ENCODE data around the gene ALAD. TPM values are rescaled to one million over a fixed set of nuclear protein-coding genes. Genes with fewer than 3 reads are reported as not detected.
"Not testable (repeated sequence)": the region's sequence is repeated elsewhere in the genome, so short reads cannot be mapped to it uniquely, and the experiment has no call there.

The ALAD gene
- polyA plus RNA-seq (2012; ENCODE audit: missing spikeins): 15.1 TPM

DNA sequence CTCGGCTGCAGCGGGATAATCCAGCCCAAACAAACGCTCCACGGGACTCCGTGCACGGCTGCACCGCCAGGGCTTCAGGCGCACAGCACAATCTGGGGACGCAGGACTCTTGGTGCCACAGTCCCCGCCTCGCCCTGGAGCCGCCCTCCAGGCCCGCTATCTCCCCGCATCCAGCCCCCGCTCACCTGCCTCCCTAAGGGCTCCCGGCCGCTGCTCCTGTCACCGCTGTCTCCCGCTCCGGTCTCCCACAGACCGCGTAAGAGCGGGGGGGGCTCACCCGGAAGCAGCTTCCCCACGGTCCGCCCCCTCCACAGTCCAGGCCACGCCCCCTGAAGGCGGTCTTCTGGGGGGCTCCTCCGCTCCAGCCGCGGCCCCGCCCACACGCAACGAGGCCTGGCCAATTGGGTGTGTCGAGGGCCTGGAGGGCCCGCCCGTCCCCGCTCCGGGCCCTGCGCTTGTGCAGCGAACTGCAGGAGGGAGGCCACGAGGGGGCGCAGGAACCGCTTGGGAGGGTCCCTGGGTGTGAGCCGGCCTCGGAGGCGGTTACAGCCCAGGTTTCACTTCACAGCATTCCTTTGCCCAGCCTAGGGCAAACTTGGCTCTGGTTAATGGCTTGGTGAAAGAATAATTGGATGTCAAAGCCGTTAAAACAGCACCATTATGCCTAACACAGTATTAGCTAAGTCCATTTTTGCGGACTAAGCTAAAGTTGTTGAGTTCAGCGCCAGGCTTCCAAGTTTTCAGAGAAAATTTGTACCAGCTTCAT lies at the start of gene ALAD:
TSS of gene ALAD (minus strand) at position 258 of the 766 bp plus-strand sequence. CDS start 7,725 bp downstream, outside the sequence.
- peak; percentile 99 for DNase-seq (ENCODE audit: insufficient read length)
- FAIRE-seq: peak; percentile 95
- TF ChIP-seq POLR2AphosphoS5 (IDR thresholded peaks at IDR 0.05; ENCODE audit: low read depth, low read length) (peak; percentile 47; the same call in 1 of the 2 replicates), POLR2A (IDR thresholded peaks at IDR 0.05; ENCODE audit: low read depth, low read length) (peak; percentile 65; the same call in 1 of the 2 replicates), TAF1 (IDR thresholded peaks at IDR 0.05; ENCODE audit: borderline replicate concordance, low read depth, low read length) (no peak)

DNA sequence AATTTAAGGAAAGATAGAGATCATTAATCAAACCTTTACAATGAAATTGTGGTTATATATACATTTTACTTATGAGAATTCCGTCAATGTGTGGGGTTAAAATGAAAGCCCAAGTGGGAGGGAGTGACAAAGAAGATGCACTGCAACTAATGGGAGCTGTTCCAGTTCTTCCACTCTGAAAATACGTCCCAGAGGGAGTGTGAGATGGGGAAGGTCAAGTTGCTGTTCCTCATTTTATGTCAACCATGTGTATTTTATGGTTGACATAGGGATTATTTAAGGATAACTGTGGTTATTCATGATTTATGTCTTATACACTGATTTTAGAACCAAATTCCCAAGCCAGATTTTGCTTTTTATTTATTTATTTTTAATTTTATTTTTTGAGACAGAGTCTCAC lies 48.3 kb upstream of the ALAD start:
- DNase-seq (ENCODE audit: insufficient read length): no peak
- TF ChIP-seq POLR2A (IDR thresholded peaks at IDR 0.05; ENCODE audit: low read depth, low read length) (no peak), TAF1 (IDR thresholded peaks at IDR 0.05; ENCODE audit: borderline replicate concordance, low read depth, low read length) (no peak), POLR2AphosphoS5 (IDR thresholded peaks at IDR 0.05; ENCODE audit: low read depth, low read length) (no peak)
- FAIRE-seq: no peak

DNA sequence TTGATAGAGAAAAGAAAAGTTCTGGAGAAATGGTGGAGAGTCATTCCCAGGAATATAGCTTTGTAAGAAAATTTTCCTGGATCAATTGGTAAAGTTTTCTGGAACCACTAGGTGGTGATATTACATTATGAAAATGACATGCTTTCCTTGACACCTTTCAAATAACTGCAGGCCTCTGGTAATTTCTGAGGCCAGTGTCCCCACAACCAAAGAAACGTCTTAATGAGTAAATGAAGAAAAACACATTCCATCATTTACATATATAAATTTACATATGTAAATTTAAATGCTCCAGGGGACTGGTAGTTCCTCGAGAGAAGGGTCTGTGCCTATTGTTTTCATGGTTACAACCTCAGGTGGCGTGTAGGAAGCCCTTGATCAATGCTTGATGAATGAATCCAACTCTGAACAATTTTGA lies 45.2 kb upstream of the ALAD start:
- FAIRE-seq (peak; percentile 77), DNase-seq (ENCODE audit: insufficient read length) (no peak)
- no peak for TF ChIP-seq POLR2AphosphoS5 (IDR thresholded peaks at IDR 0.05; ENCODE audit: low read depth, low read length)
- TF ChIP-seq POLR2A (IDR thresholded peaks at IDR 0.05; ENCODE audit: low read depth, low read length): no peak
- no peak for TF ChIP-seq TAF1 (IDR thresholded peaks at IDR 0.05; ENCODE audit: borderline replicate concordance, low read depth, low read length)

DNA sequence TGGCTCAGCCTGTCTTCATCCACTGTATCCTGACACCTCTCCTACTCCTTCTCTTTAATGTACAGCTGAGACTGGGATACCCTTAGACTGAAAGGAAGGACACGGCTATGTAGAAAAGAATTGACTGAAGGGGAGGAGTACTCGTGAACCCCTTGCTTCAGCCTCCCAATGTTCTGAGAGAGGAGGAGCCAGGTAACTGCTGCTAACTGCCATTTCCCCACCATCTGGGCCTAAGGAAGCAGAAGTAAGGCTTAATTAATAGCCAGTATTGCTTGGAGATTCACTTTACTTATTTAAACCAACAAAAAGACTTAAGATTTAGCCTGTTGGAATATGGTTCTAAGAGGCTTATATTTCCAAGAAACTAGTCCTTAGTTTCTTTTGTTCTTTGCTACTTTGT lies 43.7 kb upstream of the ALAD start:
- no peak for FAIRE-seq
- DNase-seq (ENCODE audit: insufficient read length): no peak
- TF ChIP-seq POLR2A (IDR thresholded peaks at IDR 0.05; ENCODE audit: low read depth, low read length) (no peak), POLR2AphosphoS5 (IDR thresholded peaks at IDR 0.05; ENCODE audit: low read depth, low read length) (no peak), TAF1 (IDR thresholded peaks at IDR 0.05; ENCODE audit: borderline replicate concordance, low read depth, low read length) (no peak)

DNA sequence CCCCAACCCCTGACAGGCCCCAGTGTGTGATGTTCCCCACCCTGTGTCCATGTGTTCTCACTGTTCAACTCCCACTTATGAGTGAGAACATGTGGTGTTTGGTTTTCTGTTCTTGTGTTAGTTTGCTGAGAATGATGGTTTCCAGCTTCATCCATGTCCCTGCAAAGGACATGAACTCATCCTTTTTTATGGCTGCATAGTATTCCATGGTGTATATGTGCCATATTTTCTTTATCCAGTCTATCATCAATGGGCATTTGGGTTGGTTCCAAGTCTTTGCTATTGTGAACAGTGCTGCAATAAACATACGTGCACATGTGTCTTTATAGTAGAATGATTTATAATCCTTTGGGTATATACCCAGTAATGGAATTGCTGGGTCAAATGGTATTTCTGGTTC lies 36.6 kb upstream of the ALAD start:
- not testable (repeated sequence) for DNase-seq (ENCODE audit: insufficient read length); FAIRE-seq

DNA sequence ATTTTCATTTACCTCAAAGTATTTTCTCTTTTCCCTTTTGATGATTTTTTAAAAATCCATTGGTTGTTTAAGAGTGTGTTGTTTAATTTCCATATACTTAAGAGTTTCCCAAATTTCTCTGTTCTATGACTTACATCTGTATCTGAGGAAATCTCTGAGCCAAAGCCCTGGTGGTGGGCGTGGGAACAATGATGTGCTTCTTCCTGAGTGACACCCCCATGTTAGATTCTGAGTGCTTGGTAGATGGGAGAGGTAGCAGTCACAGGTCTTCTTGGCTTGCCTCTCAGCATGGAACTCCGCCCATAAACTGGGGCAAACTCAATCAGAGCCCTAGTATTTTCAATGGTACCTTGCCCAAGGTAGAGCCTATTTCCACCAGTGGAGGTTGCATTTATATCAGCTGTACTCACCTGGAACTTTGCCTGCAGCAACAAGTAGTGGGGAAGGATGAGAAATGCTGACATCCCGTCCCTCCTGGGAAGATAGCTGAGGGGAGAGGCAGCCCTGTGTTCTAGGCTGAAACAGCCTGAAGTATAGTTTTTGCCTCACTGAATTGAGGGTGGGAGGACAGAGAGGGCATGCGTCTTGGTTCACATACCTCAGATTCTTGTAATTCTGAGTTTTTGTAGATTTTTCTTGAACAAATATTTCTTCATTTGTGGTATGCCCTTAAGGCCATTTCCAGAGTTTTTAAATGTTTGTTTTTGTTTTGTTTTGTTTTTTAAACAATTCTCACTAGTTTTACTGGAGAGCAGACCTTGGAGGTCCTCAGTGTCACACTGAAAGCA lies 35.8 kb upstream of the ALAD start:
- TF ChIP-seq TAF1 (IDR thresholded peaks at IDR 0.05; ENCODE audit: borderline replicate concordance, low read depth, low read length) (no peak), POLR2AphosphoS5 (IDR thresholded peaks at IDR 0.05; ENCODE audit: low read depth, low read length) (no peak), POLR2A (IDR thresholded peaks at IDR 0.05; ENCODE audit: low read depth, low read length) (no peak)
- DNase-seq (ENCODE audit: insufficient read length) (no peak), FAIRE-seq (no peak)

DNA sequence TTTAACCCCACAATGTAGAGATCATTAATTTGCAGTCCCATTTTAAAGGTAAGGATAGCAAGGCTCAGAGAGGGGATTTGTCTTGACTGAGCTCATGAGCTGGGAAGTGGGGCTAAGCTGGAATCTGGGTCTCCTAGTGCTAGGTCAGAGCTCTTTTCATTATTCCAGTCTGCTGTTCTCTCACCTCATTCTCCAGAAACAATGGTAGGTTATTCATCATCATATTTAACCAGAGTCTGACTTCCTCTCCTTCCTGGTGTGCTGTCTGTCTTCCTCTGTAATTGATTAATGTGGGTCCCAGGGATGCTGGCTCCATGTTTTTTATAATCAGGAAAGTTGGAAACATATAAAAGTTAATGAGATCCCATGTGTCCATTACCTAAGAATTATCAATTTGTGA lies 30.1 kb upstream of the ALAD start:
- no peak for TF ChIP-seq POLR2A (IDR thresholded peaks at IDR 0.05; ENCODE audit: low read depth, low read length)
- no peak for TF ChIP-seq TAF1 (IDR thresholded peaks at IDR 0.05; ENCODE audit: borderline replicate concordance, low read depth, low read length)
- TF ChIP-seq POLR2AphosphoS5 (IDR thresholded peaks at IDR 0.05; ENCODE audit: low read depth, low read length): no peak
- DNase-seq (ENCODE audit: insufficient read length) (no peak), FAIRE-seq (no peak)

DNA sequence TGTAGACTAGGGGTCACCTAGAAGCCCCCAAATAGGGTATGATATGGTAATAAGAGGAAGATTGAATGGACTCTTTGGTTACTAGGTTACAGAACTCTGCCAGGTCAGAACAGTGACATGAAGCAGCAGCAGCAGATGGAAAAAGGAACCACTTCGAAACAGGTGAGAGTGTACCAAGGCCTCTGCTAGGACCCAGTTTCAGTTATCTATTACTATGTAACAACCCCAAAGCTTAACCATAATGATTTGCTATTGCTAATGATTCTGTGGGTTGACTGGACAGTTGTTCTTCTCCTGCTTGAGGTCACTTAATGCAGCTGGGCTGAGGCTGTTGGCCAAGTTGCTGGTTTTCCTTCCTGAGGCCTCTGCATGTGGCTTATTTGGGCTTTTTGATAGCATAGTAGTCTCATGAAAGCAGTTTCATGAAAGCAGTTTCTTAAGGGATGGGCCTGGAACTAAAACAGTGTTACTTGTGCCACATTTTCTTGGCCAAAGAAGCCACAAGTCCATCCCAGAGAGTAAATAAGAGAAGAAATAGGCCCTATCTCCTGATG lies 27.1 kb upstream of the ALAD start:
- DNase-seq (ENCODE audit: insufficient read length) (no peak), FAIRE-seq (no peak)
- TF ChIP-seq POLR2AphosphoS5 (IDR thresholded peaks at IDR 0.05; ENCODE audit: low read depth, low read length) (no peak), POLR2A (IDR thresholded peaks at IDR 0.05; ENCODE audit: low read depth, low read length) (no peak), TAF1 (IDR thresholded peaks at IDR 0.05; ENCODE audit: borderline replicate concordance, low read depth, low read length) (no peak)

DNA sequence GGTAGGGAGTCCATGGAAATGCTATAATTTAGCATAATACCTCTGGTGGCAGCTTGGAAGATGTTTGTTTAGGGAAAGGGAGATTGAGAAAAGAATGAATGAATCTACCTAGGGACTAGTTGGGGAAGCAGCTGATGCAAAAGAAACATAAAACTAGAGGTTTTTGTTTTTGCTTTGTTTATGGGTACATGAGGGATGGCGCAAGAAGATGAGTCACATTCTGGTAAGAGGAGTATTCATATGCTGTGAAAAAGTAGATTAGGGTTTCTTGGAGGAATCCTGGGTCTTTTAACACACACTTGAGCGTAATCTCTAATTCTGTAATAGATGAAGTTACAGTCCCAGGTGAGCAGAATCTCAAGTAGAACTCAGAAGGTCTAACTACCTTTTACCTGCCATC lies 26.5 kb upstream of the ALAD start:
- no peak for FAIRE-seq
- TF ChIP-seq POLR2A (IDR thresholded peaks at IDR 0.05; ENCODE audit: low read depth, low read length) (no peak), POLR2AphosphoS5 (IDR thresholded peaks at IDR 0.05; ENCODE audit: low read depth, low read length) (no peak), TAF1 (IDR thresholded peaks at IDR 0.05; ENCODE audit: borderline replicate concordance, low read depth, low read length) (no peak)
- no peak for DNase-seq (ENCODE audit: insufficient read length)

DNA sequence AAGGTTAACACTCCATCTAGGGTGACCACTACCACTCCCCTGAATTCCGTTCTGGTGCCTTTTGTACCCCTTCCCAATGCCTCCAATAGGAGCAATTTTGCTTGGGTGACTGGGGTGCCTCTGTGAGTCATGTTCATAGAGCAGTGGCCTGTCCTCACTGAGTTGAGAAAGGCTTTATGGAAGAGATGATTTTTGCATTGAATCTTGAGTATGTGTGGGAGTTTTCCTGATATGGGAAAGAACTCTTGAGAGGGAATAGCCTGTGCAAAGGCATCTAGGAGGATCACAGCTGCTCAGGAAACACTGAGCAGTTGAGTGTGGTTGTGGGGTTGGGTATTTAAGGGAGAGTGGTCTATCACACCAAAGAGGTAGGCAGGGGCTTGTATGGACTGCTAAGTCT lies 25.6 kb upstream of the ALAD start:
- TF ChIP-seq POLR2A (IDR thresholded peaks at IDR 0.05; ENCODE audit: low read depth, low read length) (no peak), TAF1 (IDR thresholded peaks at IDR 0.05; ENCODE audit: borderline replicate concordance, low read depth, low read length) (no peak), POLR2AphosphoS5 (IDR thresholded peaks at IDR 0.05; ENCODE audit: low read depth, low read length) (no peak)
- no peak for DNase-seq (ENCODE audit: insufficient read length)
- no peak for FAIRE-seq

DNA sequence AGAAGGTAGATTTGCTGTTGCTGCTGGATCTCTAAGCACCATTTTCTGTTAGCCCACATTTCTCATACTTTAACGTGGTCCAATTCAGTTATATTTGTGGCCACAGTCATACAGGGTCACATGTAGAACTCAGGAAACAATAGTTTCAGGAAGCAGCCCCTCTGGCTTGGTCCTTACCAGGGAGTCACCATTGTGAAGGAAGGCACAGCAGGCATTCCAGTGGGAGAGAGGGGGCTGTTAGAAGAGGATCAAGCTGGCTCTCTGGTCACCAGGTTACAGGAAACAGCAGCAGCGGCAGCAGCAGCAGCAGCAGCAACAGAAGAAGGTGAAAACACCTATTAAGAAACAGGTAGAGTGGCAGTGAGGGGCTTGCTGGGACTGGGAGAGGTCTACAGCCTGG lies 24.0 kb upstream of the ALAD start:
- FAIRE-seq: no peak
- TF ChIP-seq POLR2A (IDR thresholded peaks at IDR 0.05; ENCODE audit: low read depth, low read length) (no peak), TAF1 (IDR thresholded peaks at IDR 0.05; ENCODE audit: borderline replicate concordance, low read depth, low read length) (no peak), POLR2AphosphoS5 (IDR thresholded peaks at IDR 0.05; ENCODE audit: low read depth, low read length) (no peak)
- DNase-seq (ENCODE audit: insufficient read length): no peak
